Common myeloid progenitor, CD34-positive (primary cell): ENCODE measurements around the gene ABCC3.

ENCODE experiments used
- CTCF ChIA-PET: fragments of 350-600 bp; sonication (Branson Sonifier 250); formaldehyde crosslinking; loops from one replicate; lab custom pipeline; 2021; ENCODE audit warnings: antibody characterized with exemption; lab: Charles Lee
- POLR2A ChIA-PET: fragments of 350-600 bp; sonication (Branson Sonifier 250); formaldehyde crosslinking; loops from one replicate; lab custom pipeline; 2021; ENCODE audit warnings: antibody characterized with exemption; lab: Charles Lee
- DNase-seq, 3 donors: peaks; one replicate each; pipeline versions ENCODE4 v3.0.0 to v3.0.0-alpha.2; 2013
- H3K27ac ChIP-seq, 2 experiments: 1 replicate in 1 of 2; 2 replicates in 1 of 2; pipeline ENCODE4 v1.7.0; 2013; ENCODE audit warnings: inconsistent platforms in 2 of 2, low read length in 2 of 2, mild to moderate bottlenecking in 2 of 2, low read depth in 1 of 2, moderate library complexity in 1 of 2; ENCODE audit not compliant: severe bottlenecking in 2 of 2, insufficient read depth in 1 of 2, poor library complexity in 1 of 2
- H3K27me3 ChIP-seq, 5 experiments: replicated peaks in 2 of 5; 1 replicate in 3 of 5; 2 replicates in 2 of 5; pipeline versions ENCODE4 v1.6.1 to v1.7.0; 2013; ENCODE audit warnings: low read length in 4 of 5, mild to moderate bottlenecking in 2 of 5, moderate library complexity in 2 of 5, inconsistent platforms in 1 of 5; ENCODE audit not compliant: insufficient read depth in 5 of 5, control insufficient read depth in 4 of 5
- H3K36me3 ChIP-seq, 4 experiments: 1 replicate in 2 of 4; 2 replicates in 2 of 4; pipeline versions ENCODE4 v1.6.1 to v1.7.0; 2013; ENCODE audit warnings: low read length in 3 of 4, control low read depth in 1 of 4, mild to moderate bottlenecking in 1 of 4; ENCODE audit not compliant: control insufficient read depth in 4 of 4, insufficient read depth in 4 of 4
- H3K4me1 ChIP-seq, 4 experiments: 1 replicate in 3 of 4; 2 replicates in 1 of 4; pipeline versions ENCODE4 v1.6.1 to v1.7.1; 2013; ENCODE audit warnings: low read length in 3 of 4, mild to moderate bottlenecking in 3 of 4, control low read depth in 1 of 4, inconsistent platforms in 1 of 4, moderate library complexity in 1 of 4; ENCODE audit not compliant: control insufficient read depth in 4 of 4, insufficient read depth in 4 of 4; ENCODE audit errors: control extremely low read depth in 1 of 4
- H3K4me3 ChIP-seq, 7 experiments: 1 replicate in 4 of 7; 2 replicates in 3 of 7; pipeline versions ENCODE4 v1.5.1 to v1.7.0; 2013; ENCODE audit warnings: mild to moderate bottlenecking in 7 of 7, low read length in 6 of 7, moderate library complexity in 6 of 7, inconsistent platforms in 2 of 7, low read depth in 2 of 7, control low read depth in 1 of 7; ENCODE audit not compliant: insufficient read depth in 4 of 7, control insufficient read depth in 1 of 7; ENCODE audit errors: extremely low read depth in 1 of 7
- H3K9me3 ChIP-seq, 5 experiments: 1 replicate in 4 of 5; 2 replicates in 1 of 5; pipeline versions ENCODE4 v1.6.1 to v1.7.1; 2013; ENCODE audit warnings: low read length in 4 of 5, mild to moderate bottlenecking in 2 of 5, inconsistent platforms in 1 of 5, low read depth in 1 of 5, moderate library complexity in 1 of 5; ENCODE audit not compliant: control insufficient read depth in 4 of 5, insufficient read depth in 2 of 5; ENCODE audit errors: control extremely low read depth in 1 of 5
- WGBS: methylation state at CpG from one replicate; pipeline ENCODE4 v1.1.5; 2013; ENCODE audit not compliant: insufficient coverage; 5-methylcytosine and 5-hydroxymethylcytosine counted together

ABCC3 gene

GRCh38 chr17:50638606-50638965 lies 3.9 kb downstream of the ABCC3 start:
- H3K4me3 ChIP-seq = no peak overlapping the region
- H3K27ac ChIP-seq = no peak overlapping the region
- H3K9me3 ChIP-seq = no peaks in the 10 kb centered on the region
- POLR2A ChIA-PET = no interaction called here
- CTCF ChIA-PET = interaction anchor here (1.1 to 7.5 kb wide), 6 partner anchors 11 to 95 kb away, joined by 3 to 84 read pairs (median 6); partner anchors contain the start of gene CACNA1G
- H3K4me1 ChIP-seq = peaks cover 2 to 36% (median 33%) of the 10 kb centered on the region in 4 experiments
- H3K36me3 ChIP-seq = no peaks in the 10 kb centered on the region
- peaks cover 3 to 36% (median 27%) of the 10 kb centered on the region in 5 experiments for H3K27me3 ChIP-seq
- DNase-seq = no peak
- WGBS = 92% methylated on average over 2 of the region's 2 CpGs

GRCh38 chr17:50638966-50639713 lies 4.5 kb downstream of the ABCC3 start:
- Histone ChIP-seq H3K36me3 (no peaks in the 10 kb centered on the region), H3K27ac (no peak overlapping the region), H3K9me3 (no peaks in the 10 kb centered on the region), H3K27me3 (peaks cover 3 to 30% (median 23%) of the 10 kb centered on the region in 5 experiments), H3K4me1 (peaks cover 2 to 36% (median 33%) of the 10 kb centered on the region in 4 experiments), H3K4me3 (no peak overlapping the region)
- 28% methylated on average over 4 of the region's 9 CpGs for whole genome bisulfite sequencing
- CTCF ChIA-PET = interaction anchor here (1.1 to 7.5 kb wide), 5 partner anchors 12 to 95 kb away, joined by 3 to 84 read pairs (median 6); partner anchors contain the start of gene CACNA1G
- DNase-seq = peak in 1 of 3 donors; percentile 33
- POLR2A ChIA-PET = no interaction called here

GRCh38 chr17:50640686-50641351 lies 6.1 kb downstream of the ABCC3 start:
- Histone ChIP-seq H3K9me3 (no peaks in the 10 kb centered on the region), H3K27ac (no peak overlapping the region), H3K4me1 (peaks cover 2 to 26% (median 22%) of the 10 kb centered on the region in 4 experiments), H3K36me3 (no peaks in the 10 kb centered on the region), H3K4me3 (peak overlapping the region in 2 of 7 experiments; percentile 31 to 42), H3K27me3 (peaks cover 0 to 16% (median 13%) of the 10 kb centered on the region in 5 experiments)
- 37% methylated on average over 8 of the region's 12 CpGs for WGBS
- CTCF ChIA-PET = interaction anchor here (0.9 to 7.5 kb wide), 10 partner anchors 8 to 98 kb away, joined by 3 to 84 read pairs (median 3); no protein-coding TSS in a partner anchor
- peak; percentile 84 to 97 (median 94) for DNase-seq
- POLR2A ChIA-PET = interaction anchor here (0.8 kb wide), 1 partner anchor 21 kb away, joined by 3 read pairs; no protein-coding TSS in a partner anchor

GRCh38 chr17:50641357-50641756 lies 6.7 kb downstream of the ABCC3 start:
- CTCF ChIA-PET = interaction anchor here (1.1 to 7.5 kb wide), 8 partner anchors 8 to 98 kb away, joined by 3 to 84 read pairs (median 3); no protein-coding TSS in a partner anchor
- DNase-seq = no peak
- no peaks in the 10 kb centered on the region for H3K36me3 ChIP-seq
- H3K27ac ChIP-seq = no peak overlapping the region
- peak overlapping the region in 1 of 7 experiments; percentile 42 for H3K4me3 ChIP-seq
- POLR2A ChIA-PET = interaction anchor here (0.8 kb wide), 1 partner anchor 21 kb away, joined by 3 read pairs; no protein-coding TSS in a partner anchor
- 14% methylated on average over 2 of the region's 3 CpGs for WGBS
- no peaks in the 10 kb centered on the region for H3K9me3 ChIP-seq
- H3K4me1 ChIP-seq = peaks cover 2 to 26% (median 22%) of the 10 kb centered on the region in 4 experiments
- peaks cover 0 to 15% (median 8%) of the 10 kb centered on the region in 5 experiments for H3K27me3 ChIP-seq

- H3K4me3 ChIP-seq = no peak overlapping the region
- peaks cover 2 to 26% (median 22%) of the 10 kb centered on the region in 4 experiments for H3K4me1 ChIP-seq
- ChIA-PET CTCF (interaction anchor here (1.0 to 7.5 kb wide), 7 partner anchors 8 to 38 kb away, joined by 3 to 84 read pairs (median 4); no protein-coding TSS in a partner anchor), POLR2A (no interaction called here)
- WGBS = 87% methylated on average over 14 of the region's 15 CpGs
- no peak for DNase-seq
- no peak overlapping the region for H3K27ac ChIP-seq
- peaks cover 0 to 10% (median 0%) of the 10 kb centered on the region in 5 experiments for H3K27me3 ChIP-seq
- H3K36me3 ChIP-seq = no peaks in the 10 kb centered on the region
- no peaks in the 10 kb centered on the region for H3K9me3 ChIP-seq
Observed at GRCh38 chr17:50642071-50642721, 7.5 kb downstream of the ABCC3 start.

GRCh38 chr17:50642722-50643656 lies 8.3 kb downstream of the ABCC3 start:
- Histone ChIP-seq H3K4me1 (peaks cover 2 to 26% (median 22%) of the 10 kb centered on the region in 4 experiments), H3K9me3 (no peaks in the 10 kb centered on the region), H3K27ac (no peak overlapping the region), H3K4me3 (no peak overlapping the region), H3K27me3 (peaks cover 0 to 8% (median 0%) of the 10 kb centered on the region in 5 experiments), H3K36me3 (no peaks in the 10 kb centered on the region)
- POLR2A ChIA-PET = no interaction called here
- DNase-seq = no peak
- CTCF ChIA-PET = interaction anchor here (7.5 kb wide), 1 partner anchor 16 kb away, joined by 84 read pairs; no protein-coding TSS in a partner anchor
- WGBS = 98% methylated on average over 10 of the region's 10 CpGs
